HG03378 (cell line): ENCODE results near the gene NECTIN1.

Source experiments
- ATAC-seq: cut with Tn5 transposase; IDR thresholded peaks from one replicate; pipeline ENCODE4 v1.9.1; 2021; ENCODE audit warnings: mild to moderate bottlenecking, moderate library complexity; ENCODE audit not compliant: unreplicated experiment

NECTIN1 gene

DNA sequence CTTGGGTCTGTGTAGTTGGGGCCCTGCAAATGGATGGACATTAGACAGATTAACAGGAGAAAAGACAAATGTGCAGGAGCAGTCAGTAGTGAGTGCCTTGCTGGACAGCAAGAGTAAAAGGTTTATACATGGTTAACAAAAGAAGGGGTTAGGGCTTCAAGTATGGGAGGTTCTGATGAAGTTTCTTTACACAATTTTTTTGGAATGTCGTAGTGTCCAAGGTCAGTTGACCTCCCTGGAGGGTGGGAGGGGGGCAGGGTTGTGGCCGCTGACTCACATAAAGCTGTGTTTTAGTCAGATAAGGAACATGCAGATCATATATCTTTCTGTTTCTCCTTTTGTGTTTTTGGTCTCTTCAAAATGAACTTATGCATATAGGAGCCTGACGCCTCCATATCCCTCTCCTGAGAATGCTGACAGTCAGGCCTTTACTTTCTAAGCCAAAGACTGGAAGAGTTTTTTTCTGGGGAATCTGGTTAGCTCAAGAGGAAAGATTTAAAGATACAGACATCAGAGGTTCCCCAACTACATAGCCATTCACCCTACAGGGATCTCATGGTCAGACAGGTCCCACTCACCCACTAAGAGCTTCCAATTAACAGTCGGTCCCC lies 134.3 kb downstream of the NECTIN1 start:
- no peak for ATAC-seq

- ATAC-seq, result no peak
Observed at GRCh38 chr11:119593346-119593745, 135.7 kb downstream of the NECTIN1 start.

- ATAC-seq, result no peak
Observed at GRCh38 chr11:119592642-119593041, 136.4 kb downstream of the NECTIN1 start.

DNA sequence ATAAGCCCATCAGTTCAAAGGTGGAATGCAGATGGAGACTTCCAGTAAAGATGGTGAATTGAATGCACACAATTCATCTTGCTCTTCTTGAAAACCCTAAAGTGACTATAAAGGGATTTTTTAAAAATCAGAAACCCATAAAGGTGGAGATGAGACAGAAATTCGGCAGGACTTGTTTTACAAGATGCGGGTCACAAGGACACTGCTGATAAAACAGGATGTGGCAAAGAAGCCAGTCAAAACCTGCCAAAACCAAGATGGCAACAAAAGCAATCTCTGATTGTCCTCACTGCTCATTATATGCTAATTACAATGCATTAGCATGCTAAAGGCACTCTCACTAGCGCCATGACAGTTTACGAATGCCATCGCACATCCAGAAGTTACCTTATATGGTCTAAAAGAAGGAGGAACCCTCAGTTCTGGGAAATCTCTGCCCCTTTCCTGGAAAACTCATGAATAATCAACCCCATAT lies 137.1 kb downstream of the NECTIN1 start:
- no peak for ATAC-seq

DNA sequence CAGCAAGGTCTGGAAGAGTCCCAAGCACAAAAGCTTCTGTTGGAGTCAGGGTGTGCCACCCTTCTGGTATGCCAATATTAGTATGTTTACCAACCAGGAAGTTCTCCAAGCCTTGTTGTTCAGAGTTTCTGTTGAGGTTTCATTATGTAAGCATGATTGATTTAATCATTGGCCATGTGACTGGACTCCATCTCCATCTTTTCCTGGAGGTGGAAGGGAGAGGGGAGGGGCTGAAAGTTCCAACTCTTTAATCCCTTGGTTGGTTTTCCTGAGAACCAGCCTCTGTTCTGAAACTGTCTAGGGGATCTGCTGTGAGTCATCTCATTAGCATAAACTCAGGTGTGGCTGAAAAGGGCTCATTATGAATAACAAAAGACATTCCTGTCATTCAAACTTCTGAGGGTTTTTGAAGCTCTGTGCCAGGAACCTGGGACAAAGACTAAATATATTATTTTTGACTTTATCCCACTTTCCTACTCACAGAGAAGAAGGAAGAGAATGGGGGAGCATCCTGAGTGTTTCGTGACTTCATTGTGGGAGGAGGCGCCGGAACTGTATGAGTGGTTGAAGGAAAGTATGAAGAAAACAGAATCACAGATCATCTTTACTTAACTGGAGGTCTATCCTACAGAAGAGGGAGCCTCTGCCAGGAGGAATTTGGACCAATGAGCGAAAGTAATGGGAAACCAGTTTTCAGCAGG lies 138.2 kb downstream of the NECTIN1 start:
- ATAC-seq, result no peak

GRCh38 chr11:119589001-119589400 lies 140.0 kb downstream of the NECTIN1 start:
- ATAC-seq, result no peak
